ENCODE data around the gene RALGPS1.

DNA sequence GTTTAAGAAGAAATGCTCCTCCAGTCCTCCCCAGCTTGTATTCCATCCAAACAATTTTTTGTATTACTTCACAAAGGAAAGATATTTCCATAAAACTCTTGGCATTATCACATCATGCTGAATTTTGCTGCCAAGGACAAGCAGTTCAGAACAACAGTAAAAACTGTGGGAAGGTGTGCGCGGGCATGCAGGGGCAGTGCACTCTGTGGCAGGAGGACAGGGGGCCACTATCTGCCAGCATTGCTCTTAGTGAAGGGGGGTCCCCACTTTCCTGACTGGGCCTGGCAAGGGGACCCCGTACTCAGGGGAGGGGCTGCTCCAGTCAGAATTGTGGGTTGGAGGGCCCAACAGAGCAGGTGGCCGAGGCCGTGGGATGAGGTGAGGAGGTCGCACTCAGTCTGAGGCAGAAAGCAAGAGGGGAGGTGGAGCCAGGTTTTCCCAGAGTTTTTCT, 175.1 kb downstream of the RALGPS1 start:
- TF ChIP-seq, protein P1, sequence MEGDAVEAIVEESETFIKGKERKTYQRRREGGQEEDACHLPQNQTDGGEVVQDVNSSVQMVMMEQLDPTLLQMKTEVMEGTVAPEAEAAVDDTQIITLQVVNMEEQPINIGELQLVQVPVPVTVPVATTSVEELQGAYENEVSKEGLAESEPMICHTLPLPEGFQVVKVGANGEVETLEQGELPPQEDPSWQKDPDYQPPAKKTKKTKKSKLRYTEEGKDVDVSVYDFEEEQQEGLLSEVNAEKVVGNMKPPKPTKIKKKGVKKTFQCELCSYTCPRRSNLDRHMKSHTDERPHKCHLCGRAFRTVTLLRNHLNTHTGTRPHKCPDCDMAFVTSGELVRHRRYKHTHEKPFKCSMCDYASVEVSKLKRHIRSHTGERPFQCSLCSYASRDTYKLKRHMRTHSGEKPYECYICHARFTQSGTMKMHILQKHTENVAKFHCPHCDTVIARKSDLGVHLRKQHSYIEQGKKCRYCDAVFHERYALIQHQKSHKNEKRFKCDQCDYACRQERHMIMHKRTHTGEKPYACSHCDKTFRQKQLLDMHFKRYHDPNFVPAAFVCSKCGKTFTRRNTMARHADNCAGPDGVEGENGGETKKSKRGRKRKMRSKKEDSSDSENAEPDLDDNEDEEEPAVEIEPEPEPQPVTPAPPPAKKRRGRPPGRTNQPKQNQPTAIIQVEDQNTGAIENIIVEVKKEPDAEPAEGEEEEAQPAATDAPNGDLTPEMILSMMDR (IDR thresholded peaks at IDR 0.05; ENCODE audit: low read depth, low read length), result no peak
- TF ChIP-seq EZH2phosphoT487 (IDR thresholded peaks at IDR 0.05; ENCODE audit: low read depth), result no peak

Data from OCI-LY3 (cell line).